Omental fat pad (tissue), 4 donors: Measurements from ENCODE around the gene JADE3. TPM values are rescaled to one million over a fixed set of nuclear protein-coding genes. Genes with fewer than 3 reads are reported as not detected.

Source experiments
- ATAC-seq: fragments of 150-250 bp; one replicate; pipeline ENCODE4 v1.9.1; 2016; ENCODE audit warnings: mild to moderate bottlenecking, moderate library complexity; ENCODE audit not compliant: low FRiP score
- DNase-seq: peaks from one replicate; pipeline ENCODE4 v3.0.0-alpha.2; 2019; ENCODE audit warnings: low spot score
- total RNA-seq, 4 donors: library from RNA; depleted of rRNA; stranded (reverse); fragments of >200 nt; gene quantifications; one replicate each; pipeline ENCODE4 v1.1.0, GENCODE V29; 2016
- TF ChIP-seq, protein P1 (sequence below), 3 donors: fragments of 450-650 bp; IDR thresholded peaks; one replicate each; pipeline ENCODE4 v1.5.1; 2016 to 2017; ENCODE audit warnings: antibody characterized with exemption in 3 of 3, mild to moderate bottlenecking in 3 of 3, moderate library complexity in 2 of 3

The JADE3 gene
- total RNA-seq, 4 donors from 2014 or later = 3.9 to 6.6 (median 5.4) TPM

DNA sequence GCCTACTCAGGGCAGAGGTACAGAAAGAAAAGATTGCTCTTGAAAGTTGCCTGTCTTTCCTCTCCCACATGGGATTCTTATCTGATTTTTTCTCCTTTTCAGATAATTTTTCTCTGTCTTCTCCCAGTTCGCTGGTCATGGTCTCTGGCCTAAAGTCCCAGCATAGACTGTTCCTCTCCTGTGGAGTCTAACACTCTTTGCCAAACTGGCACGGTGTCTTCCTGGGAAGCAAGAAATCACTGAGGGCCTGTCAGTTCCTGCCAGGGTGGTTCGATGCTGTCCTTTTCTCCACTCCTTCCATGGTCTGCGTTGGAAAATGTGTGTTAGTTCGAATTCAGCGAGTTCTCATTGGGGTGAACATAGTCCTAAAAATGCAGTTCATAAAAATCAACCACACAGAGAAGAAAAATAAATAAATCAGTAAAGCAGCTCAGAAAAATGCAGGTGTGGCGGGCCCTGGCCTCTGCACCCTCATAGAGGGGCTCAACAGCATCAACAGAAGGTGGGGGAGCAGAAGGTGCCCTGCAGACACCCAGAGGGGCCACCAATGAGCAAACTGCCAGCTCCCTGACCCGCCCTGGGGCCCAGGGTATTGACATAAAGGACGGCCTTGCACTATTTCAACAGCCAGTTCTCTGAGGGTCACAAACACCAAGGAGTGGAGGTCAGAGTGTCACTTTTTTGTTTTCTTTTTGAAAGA lies 168.1 kb downstream of the JADE3 start:
- no peak for DNase-seq
- ATAC-seq = no peak
- TF ChIP-seq, protein P1, sequence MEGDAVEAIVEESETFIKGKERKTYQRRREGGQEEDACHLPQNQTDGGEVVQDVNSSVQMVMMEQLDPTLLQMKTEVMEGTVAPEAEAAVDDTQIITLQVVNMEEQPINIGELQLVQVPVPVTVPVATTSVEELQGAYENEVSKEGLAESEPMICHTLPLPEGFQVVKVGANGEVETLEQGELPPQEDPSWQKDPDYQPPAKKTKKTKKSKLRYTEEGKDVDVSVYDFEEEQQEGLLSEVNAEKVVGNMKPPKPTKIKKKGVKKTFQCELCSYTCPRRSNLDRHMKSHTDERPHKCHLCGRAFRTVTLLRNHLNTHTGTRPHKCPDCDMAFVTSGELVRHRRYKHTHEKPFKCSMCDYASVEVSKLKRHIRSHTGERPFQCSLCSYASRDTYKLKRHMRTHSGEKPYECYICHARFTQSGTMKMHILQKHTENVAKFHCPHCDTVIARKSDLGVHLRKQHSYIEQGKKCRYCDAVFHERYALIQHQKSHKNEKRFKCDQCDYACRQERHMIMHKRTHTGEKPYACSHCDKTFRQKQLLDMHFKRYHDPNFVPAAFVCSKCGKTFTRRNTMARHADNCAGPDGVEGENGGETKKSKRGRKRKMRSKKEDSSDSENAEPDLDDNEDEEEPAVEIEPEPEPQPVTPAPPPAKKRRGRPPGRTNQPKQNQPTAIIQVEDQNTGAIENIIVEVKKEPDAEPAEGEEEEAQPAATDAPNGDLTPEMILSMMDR (IDR thresholded peaks at IDR 0.05) = no peak

DNA sequence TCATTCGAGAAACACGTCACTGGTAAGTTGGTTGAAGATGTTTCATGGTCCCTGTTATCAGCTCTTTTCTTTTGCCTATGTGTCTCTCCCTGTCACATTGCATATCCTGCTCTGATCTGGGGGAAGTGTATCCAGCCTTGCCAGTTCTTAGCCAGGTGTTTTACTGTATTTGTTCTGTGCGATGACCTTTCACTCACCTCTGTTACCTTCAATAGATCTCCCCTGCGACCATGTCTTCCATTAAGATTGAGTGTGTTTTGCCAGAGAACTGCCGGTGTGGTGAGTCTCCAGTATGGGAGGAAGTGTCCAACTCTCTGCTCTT lies 168.7 kb downstream of the JADE3 start:
- TF ChIP-seq, protein P1 (IDR thresholded peaks at IDR 0.05) = no peak
- no peak for DNase-seq
- no peak for ATAC-seq

DNA sequence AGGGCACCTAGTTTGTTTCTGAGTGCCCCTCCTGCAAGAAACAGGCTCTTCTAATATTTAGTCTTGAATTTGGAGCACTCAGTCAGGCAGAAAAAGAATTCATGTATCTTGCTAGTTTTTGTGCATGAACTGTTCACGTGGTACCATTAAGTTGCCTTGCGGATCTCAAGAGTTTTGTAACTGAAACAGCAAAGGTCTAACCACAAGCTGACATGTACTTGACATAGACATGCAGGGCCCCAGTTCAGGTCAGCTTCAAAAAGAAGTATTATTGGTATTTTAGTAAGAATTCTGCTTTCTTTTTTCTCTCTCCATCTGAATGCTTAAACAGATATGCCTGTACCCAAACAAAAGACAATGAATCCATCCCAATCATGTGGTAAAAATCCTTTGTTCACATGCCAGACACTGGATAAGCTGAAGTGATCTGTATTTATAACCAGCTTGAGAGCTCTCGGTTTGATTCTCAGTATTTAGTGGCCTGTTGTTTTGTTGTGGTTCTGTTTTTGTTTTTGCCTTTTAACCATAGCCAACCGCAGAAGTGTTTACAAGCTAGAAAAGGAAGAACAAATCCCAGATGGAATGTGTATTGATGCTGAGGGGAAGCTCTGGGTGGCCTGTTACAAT lies 179.0 kb downstream of the JADE3 start:
- ATAC-seq = no peak
- DNase-seq = no peak
- TF ChIP-seq, protein P1 (IDR thresholded peaks at IDR 0.05) = no peak

DNA sequence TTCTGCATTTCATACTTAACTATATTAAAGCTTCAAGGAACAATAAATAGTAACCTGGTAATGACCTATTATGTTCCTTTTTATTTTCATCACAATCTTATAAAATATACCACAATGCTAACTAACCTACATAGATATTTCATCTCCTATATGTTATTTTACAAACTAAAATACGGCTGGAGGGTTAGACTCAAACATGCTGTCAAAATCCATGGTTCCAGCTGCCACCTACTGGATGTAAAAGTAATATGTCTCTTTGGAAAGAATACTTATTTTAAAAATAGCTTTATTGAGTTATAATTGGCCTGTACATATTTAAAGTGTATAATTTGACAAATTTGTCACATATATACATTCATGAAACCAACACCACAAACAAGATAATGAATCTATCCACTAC lies 181.0 kb downstream of the JADE3 start:
- DNase-seq = no peak
- TF ChIP-seq, protein P1 (IDR thresholded peaks at IDR 0.05) = no peak
- no peak for ATAC-seq

DNA sequence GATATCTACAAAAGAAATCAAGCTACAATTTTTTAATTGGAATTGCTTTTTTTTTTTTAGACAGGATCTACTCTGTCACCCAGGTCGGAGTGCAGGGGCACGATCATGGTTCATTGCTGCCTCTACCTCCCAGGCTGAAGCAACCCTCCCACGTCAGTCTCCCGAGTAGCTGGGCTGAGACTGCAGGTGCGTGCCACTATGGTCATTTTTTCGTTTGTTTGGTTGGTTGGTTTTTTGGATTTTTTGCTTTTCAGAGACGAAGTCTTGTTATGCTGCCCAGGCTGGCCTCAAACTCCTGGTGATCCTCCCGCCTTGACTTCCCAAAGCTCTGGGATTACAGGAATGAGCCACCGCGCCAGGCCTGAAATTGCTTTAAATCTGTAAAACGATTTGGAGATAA lies 181.6 kb downstream of the JADE3 start:
- no peak for ATAC-seq
- DNase-seq = no peak
- TF ChIP-seq, protein P1 (IDR thresholded peaks at IDR 0.05) = no peak

DNA sequence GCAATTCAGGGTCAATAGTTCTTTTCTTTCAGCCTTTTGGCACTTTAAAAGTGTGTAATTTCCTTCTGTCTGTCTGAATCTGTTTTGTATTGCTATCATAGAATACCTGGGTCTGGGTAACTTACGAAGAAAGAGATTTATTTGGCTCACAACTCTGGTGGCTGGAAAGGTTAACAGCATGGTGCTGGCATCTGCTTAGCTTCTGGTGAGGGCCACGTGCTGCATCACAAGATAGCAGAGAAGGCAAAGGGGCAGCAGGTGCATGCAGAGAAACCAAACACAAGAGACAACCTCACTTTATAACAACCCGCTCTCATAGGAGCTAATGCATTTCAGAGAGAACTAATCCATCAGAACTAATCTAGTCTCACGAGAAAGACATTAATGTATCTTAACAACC lies 184.8 kb downstream of the JADE3 start:
- TF ChIP-seq, protein P1 (IDR thresholded peaks at IDR 0.05) = no peak
- DNase-seq = no peak
- ATAC-seq = no peak
